Ascending aorta (tissue), 2 donors: ENCODE data around the gene SCARF1. TPM values are rescaled to one million over a fixed set of nuclear protein-coding genes. Genes with fewer than 3 reads are reported as not detected.

Experiments
- DNase-seq, 2 donors: peaks; one replicate each; pipeline ENCODE4 v3.0.0-alpha.2; 2019; ENCODE audit warnings: low spot score in 2 of 2
- H3K27ac ChIP-seq, 2 donors: fragments of 200-600 bp; sonication (generic); one replicate each; pipeline ENCODE4 v1.5.1; 2016 to 2017; ENCODE audit warnings: mild to moderate bottlenecking in 1 of 2
- H3K27me3 ChIP-seq: fragments of 200-600 bp; sonication (generic); one replicate; pipeline ENCODE4 v1.5.1; 2017
- H3K36me3 ChIP-seq, 2 donors: fragments of 200-600 bp; sonication (generic); one replicate each; pipeline ENCODE4 v1.5.1; 2016
- H3K4me1 ChIP-seq, 2 donors: fragments of 200-600 bp; sonication (generic); one replicate each; pipeline ENCODE4 v1.5.1; 2016 to 2017; ENCODE audit warnings: mild to moderate bottlenecking in 1 of 2
- H3K4me3 ChIP-seq, 2 donors: fragments of 200-600 bp; sonication (generic); one replicate each; pipeline ENCODE4 v1.5.1; 2016 to 2017; ENCODE audit warnings: mild to moderate bottlenecking in 1 of 2
- H3K9me3 ChIP-seq, 2 donors: fragments of 200-600 bp; sonication (generic); one replicate each; pipeline ENCODE4 v1.5.1; 2016
- CTCF ChIP-seq, 3 experiments: fragments of 200-600 bp in 2 of 3; fragments of 450-650 bp in 1 of 3; sonication (generic) in 2 of 3; IDR thresholded peaks; one replicate each; pipeline ENCODE4 v1.5.1; 2016 to 2019; ENCODE audit warnings: antibody characterized with exemption in 3 of 3, mild to moderate bottlenecking in 1 of 3, moderate library complexity in 1 of 3
- intact Hi-C: fragments of 100-400 bp; cut with DNase I; formaldehyde crosslinking; loops from one replicate; pipeline ENCODE4 v1.15.1; 2023
- total RNA-seq: library from RNA; depleted of rRNA; stranded (reverse); fragments of >200 nt; gene quantifications from one replicate; pipeline ENCODE4 v1.1.0, GENCODE V29; 2016

Gene SCARF1
- total RNA-seq, 1 donor from 2014 or later, result 295 TPM

- Histone ChIP-seq H3K27ac (no peak overlapping the region), H3K9me3 (no peaks in the 10 kb centered on the region), H3K27me3 (no peaks in the 10 kb centered on the region), H3K4me3 (no peak overlapping the region), H3K36me3 (no peaks in the 10 kb centered on the region), H3K4me1 (peaks cover 0 to 9% of the 10 kb centered on the region in 2 donors)
- no peak for DNase-seq
- no peak for TF ChIP-seq CTCF (IDR thresholded peaks at IDR 0.05)
- intact Hi-C loops, result no loop called here
These were observed 47.6 kb downstream of the SCARF1 start for GRCh38 chr17:1597861-1598342.

DNA sequence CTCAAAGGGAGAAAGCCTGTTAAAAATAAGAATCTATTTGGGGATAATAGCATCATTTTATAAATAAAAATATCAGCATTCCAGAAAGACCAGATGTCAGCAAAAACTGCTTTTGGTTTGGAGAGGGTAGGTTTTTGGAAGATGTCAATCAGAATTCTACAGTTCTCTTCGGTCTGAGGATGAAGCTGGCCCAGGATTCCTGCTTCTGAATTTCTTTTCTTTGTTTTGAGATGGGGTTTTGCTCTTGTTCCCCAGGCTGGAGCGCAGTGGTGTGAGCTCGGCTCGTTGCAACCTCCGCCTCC, 52.0 kb downstream of the SCARF1 start:
- H3K27ac ChIP-seq, result peak overlapping the region; percentile 45 to 53

DNA sequence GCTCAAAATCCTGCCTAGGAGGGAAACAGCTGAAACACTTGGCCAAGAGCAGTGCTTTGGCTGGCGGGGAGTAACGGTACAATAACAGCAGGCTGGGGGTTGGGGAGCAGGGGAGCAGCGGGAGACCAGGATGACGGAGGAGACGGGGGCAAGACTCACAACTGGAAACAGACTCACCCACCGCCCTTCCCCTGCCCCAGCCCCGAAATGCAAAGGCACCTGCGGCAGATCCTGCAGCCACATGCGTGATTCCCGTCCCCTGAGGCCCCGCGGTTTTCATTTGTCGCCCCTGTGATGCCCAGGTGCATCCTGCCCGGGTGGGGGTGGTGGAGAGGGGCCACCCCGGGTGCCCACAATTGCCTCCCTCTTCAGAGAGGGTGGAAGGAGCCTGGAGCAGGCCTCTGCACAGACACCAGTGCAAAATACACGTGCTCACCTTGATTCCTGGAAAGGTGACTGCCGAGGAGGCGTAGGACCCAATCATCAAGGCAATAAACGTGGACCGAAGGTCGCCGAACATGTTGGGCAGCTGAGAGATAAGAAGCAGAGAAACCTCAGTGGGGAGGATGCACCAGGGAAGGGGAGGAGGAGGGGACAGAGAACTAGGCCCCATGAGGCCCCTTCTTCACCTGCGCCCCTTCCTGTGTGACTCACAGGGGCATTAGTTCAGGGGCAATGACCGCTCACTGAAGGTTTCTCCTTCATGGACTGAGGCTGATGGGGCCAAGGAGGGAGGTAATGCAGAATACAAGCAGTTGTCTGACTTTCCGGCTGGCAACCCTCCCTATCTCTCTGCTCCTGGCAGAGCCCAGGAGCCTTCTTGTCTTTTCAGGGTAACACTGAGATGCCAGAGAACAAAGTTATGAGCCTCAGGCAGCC, 52.5 kb downstream of the SCARF1 start:
- intact Hi-C loops, result no loop called here
- Histone ChIP-seq H3K27me3 (no peaks in the 10 kb centered on the region), H3K27ac (peak overlapping the region; percentile 45 to 53), H3K4me3 (no peak overlapping the region), H3K36me3 (no peaks in the 10 kb centered on the region), H3K9me3 (no peaks in the 10 kb centered on the region), H3K4me1 (peaks cover 12 to 40% of the 10 kb centered on the region in 2 donors)
- no peak for TF ChIP-seq CTCF (IDR thresholded peaks at IDR 0.05)
- no peak for DNase-seq

More for the DNA sequence above, 52.0 kb downstream of the SCARF1 start:
- TF ChIP-seq CTCF (IDR thresholded peaks at IDR 0.05), result no peak
- Histone ChIP-seq H3K9me3 (no peaks in the 10 kb centered on the region), H3K36me3 (no peaks in the 10 kb centered on the region), H3K27me3 (no peaks in the 10 kb centered on the region), H3K4me1 (peaks cover 12 to 40% of the 10 kb centered on the region in 2 donors), H3K4me3 (no peak overlapping the region)
- intact Hi-C loops, result no loop called here
- DNase-seq, result no peak

DNA sequence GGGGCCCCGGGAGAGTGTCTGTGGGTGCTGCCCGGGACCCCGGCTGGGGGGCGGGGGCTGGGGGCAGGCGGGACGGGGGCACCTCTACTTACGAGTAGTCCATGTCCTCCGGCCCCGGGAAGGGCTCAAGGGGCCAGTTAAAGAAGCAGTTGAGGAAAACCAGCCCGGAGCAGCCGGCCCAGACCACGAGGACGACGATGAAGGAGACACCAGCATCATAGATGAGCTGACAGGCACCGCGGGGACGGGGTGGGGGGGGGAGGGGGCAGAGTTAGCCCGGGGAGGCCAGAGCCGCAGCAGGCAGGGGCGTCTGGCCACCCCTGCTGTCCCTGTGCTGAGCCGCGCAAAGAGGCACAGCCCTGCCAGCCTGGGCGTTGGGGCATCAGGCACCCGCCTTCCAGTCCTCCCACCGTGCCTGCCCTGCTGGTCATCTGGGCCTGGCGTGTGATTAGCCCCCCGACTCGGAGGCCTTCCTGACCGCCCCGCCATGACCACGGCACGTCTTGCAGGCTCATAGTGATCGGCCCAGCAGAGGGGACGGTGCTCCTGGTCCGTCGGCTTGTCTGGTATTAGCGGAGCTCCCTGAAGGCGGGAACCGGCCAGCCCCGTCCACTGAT, 54.0 kb downstream of the SCARF1 start:
- no peak overlapping the region for H3K4me3 ChIP-seq

More for the DNA sequence above, 54.0 kb downstream of the SCARF1 start:
- H3K36me3 ChIP-seq, result no peaks in the 10 kb centered on the region
- TF ChIP-seq CTCF (IDR thresholded peaks at IDR 0.05), result no peak
- H3K27ac ChIP-seq, result peak overlapping the region; percentile 84 to 85
- no peak for DNase-seq
- intact Hi-C loops, result no loop called here
- H3K4me1 ChIP-seq, result peaks cover 12 to 40% of the 10 kb centered on the region in 2 donors
- no peaks in the 10 kb centered on the region for H3K9me3 ChIP-seq
- no peaks in the 10 kb centered on the region for H3K27me3 ChIP-seq
